Measurements from ENCODE around the gene CDC20.

GRCh38 chr1:43359696-43360095 is 915 bp downstream of the CDC20 start:
- TF ChIP-seq FOS (IDR thresholded peaks at IDR 0.05; ENCODE audit: borderline replicate concordance, extremely low read depth, insufficient read length) (no peak), STAT3 (IDR thresholded peaks at IDR 0.05; ENCODE audit: low read depth, low read length) (no peak), ZNF384 (IDR thresholded peaks at IDR 0.05; ENCODE audit: borderline replicate concordance, low read depth, low read length) (no peak), ETV6 (conservative IDR thresholded peaks at IDR 0.05 in 1 of 2, IDR thresholded peaks at IDR 0.05 in 1 of 2; ENCODE audit: borderline replicate concordance in 1 of 2, low read depth in 1 of 2) (no peak), NFIC (IDR thresholded peaks at IDR 0.05; ENCODE audit: low read depth, low read length) (no peak), SMAD1 (IDR thresholded peaks at IDR 0.05; ENCODE audit: low read depth, partially characterized antibody) (no peak), SRF (IDR thresholded peaks at IDR 0.05; ENCODE audit: low read depth in 2 of 2, low read length in 2 of 2) (no peak), ESRRA (IDR thresholded peaks at IDR 0.05; ENCODE audit: low read length) (no peak), TAF1 (IDR thresholded peaks at IDR 0.05; ENCODE audit: borderline replicate concordance, low read depth, low read length) (no peak), ZZZ3 (IDR thresholded peaks at IDR 0.05; ENCODE audit: control insufficient read depth, insufficient read length, low read depth) (no peak)
- TF ChIP-seq, protein P1, sequence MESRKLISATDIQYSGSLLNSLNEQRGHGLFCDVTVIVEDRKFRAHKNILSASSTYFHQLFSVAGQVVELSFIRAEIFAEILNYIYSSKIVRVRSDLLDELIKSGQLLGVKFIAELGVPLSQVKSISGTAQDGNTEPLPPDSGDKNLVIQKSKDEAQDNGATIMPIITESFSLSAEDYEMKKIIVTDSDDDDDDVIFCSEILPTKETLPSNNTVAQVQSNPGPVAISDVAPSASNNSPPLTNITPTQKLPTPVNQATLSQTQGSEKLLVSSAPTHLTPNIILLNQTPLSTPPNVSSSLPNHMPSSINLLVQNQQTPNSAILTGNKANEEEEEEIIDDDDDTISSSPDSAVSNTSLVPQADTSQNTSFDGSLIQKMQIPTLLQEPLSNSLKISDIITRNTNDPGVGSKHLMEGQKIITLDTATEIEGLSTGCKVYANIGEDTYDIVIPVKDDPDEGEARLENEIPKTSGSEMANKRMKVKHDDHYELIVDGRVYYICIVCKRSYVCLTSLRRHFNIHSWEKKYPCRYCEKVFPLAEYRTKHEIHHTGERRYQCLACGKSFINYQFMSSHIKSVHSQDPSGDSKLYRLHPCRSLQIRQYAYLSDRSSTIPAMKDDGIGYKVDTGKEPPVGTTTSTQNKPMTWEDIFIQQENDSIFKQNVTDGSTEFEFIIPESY (IDR thresholded peaks at IDR 0.05): no peak
- TF ChIP-seq, protein P2, sequence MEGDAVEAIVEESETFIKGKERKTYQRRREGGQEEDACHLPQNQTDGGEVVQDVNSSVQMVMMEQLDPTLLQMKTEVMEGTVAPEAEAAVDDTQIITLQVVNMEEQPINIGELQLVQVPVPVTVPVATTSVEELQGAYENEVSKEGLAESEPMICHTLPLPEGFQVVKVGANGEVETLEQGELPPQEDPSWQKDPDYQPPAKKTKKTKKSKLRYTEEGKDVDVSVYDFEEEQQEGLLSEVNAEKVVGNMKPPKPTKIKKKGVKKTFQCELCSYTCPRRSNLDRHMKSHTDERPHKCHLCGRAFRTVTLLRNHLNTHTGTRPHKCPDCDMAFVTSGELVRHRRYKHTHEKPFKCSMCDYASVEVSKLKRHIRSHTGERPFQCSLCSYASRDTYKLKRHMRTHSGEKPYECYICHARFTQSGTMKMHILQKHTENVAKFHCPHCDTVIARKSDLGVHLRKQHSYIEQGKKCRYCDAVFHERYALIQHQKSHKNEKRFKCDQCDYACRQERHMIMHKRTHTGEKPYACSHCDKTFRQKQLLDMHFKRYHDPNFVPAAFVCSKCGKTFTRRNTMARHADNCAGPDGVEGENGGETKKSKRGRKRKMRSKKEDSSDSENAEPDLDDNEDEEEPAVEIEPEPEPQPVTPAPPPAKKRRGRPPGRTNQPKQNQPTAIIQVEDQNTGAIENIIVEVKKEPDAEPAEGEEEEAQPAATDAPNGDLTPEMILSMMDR (IDR thresholded peaks at IDR 0.05 in 2 of 3, conservative IDR thresholded peaks at IDR 0.05 in 1 of 3; ENCODE audit: control insufficient read depth in 2 of 3, extremely low read depth in 1 of 3, insufficient read depth in 1 of 3, low read depth in 3 of 3, low read length in 3 of 3): no peak

All from GM12878 (cell line).